H9 (cell line): ENCODE data around the gene PLXNA4. TPM values are rescaled to one million over a fixed set of nuclear protein-coding genes. Genes with fewer than 3 reads are reported as not detected.

Source experiments
- DNase-seq: peaks from one replicate; pipeline ENCODE4 v3.0.0-alpha.2; 2017
- H2AFZ ChIP-seq: one replicate; pipeline ENCODE4 v1.6.1; 2013; ENCODE audit warnings: mild to moderate bottlenecking, low read length, control low read depth, moderate library complexity
- H2AK5ac ChIP-seq: 2 replicates; pipeline ENCODE4 v1.6.1; 2013; ENCODE audit warnings: low read length, control low read depth, mixed read lengths; ENCODE audit not compliant: insufficient read length
- H2BK120ac ChIP-seq: one replicate; pipeline ENCODE4 v1.6.1; 2013; ENCODE audit warnings: low read depth, mild to moderate bottlenecking, low read length, control low read depth, inconsistent platforms; ENCODE audit not compliant: poor library complexity, severe bottlenecking
- H2BK12ac ChIP-seq: 2 replicates; pipeline ENCODE4 v1.6.1; 2013; ENCODE audit warnings: low read length, control low read depth, mixed read lengths, low read depth; ENCODE audit not compliant: insufficient read length
- H2BK15ac ChIP-seq: 2 replicates; pipeline ENCODE4 v1.6.1; 2013; ENCODE audit warnings: low read depth, low read length, control low read depth
- H2BK20ac ChIP-seq: one replicate; pipeline ENCODE4 v1.6.1; 2013; ENCODE audit warnings: low read depth, mild to moderate bottlenecking, low read length, control low read depth, inconsistent platforms; ENCODE audit not compliant: poor library complexity, severe bottlenecking
- H2BK5ac ChIP-seq: 2 replicates; pipeline ENCODE4 v1.6.1; 2013; ENCODE audit warnings: low read length, control low read depth, mixed read lengths; ENCODE audit not compliant: insufficient read length
- H3K14ac ChIP-seq: 2 replicates; pipeline ENCODE4 v1.6.1; 2013; ENCODE audit warnings: low read length, control low read depth; ENCODE audit not compliant: insufficient read depth
- H3K18ac ChIP-seq: 2 replicates; pipeline ENCODE4 v1.6.1; 2013; ENCODE audit warnings: low read depth, mild to moderate bottlenecking, mixed read lengths, low read length, control low read depth; ENCODE audit not compliant: insufficient read length
- H3K23ac ChIP-seq: 2 replicates; pipeline ENCODE4 v1.6.1; 2013; ENCODE audit warnings: low read length, control low read depth, mixed read lengths, low read depth; ENCODE audit not compliant: insufficient read length
- H3K23me2 ChIP-seq: 2 replicates; pipeline ENCODE4 v1.6.1; 2013; ENCODE audit warnings: low read depth, mild to moderate bottlenecking, mixed read lengths, low read length, control low read depth; ENCODE audit not compliant: insufficient read length, poor library complexity, severe bottlenecking
- H3K27ac ChIP-seq: 2 replicates; pipeline ENCODE4 v1.5.1; 2013; ENCODE audit warnings: low read length, control low read depth, mixed read lengths, low read depth; ENCODE audit not compliant: insufficient read length
- H3K27me3 ChIP-seq: 2 replicates; pipeline ENCODE4 v1.6.1; 2013; ENCODE audit warnings: low read length, control low read depth, inconsistent platforms; ENCODE audit not compliant: insufficient read depth
- H3K4ac ChIP-seq: 2 replicates; pipeline ENCODE4 v1.6.1; 2013; ENCODE audit warnings: low read depth, mild to moderate bottlenecking, control low read depth, inconsistent platforms, low read length, moderate library complexity
- H3K4me1 ChIP-seq: 2 replicates; pipeline ENCODE4 v1.6.1; 2013; ENCODE audit warnings: low read length, control low read depth, inconsistent platforms; ENCODE audit not compliant: insufficient read depth
- H3K4me2 ChIP-seq: 2 replicates; pipeline ENCODE4 v1.6.1; 2013; ENCODE audit warnings: low read length, control low read depth, mixed read lengths; ENCODE audit not compliant: insufficient read length, insufficient read depth
- H3K56ac ChIP-seq: 2 replicates; pipeline ENCODE4 v1.6.1; 2013; ENCODE audit warnings: low read depth, mild to moderate bottlenecking, mixed read lengths, low read length, control low read depth; ENCODE audit not compliant: insufficient read length
- H3K79me1 ChIP-seq: 2 replicates; pipeline ENCODE4 v1.6.1; 2013; ENCODE audit warnings: low read depth, mild to moderate bottlenecking, moderate library complexity, low read length, control low read depth, inconsistent platforms; ENCODE audit not compliant: insufficient read depth, poor library complexity, severe bottlenecking
- H3K79me2 ChIP-seq: 2 replicates; pipeline ENCODE4 v1.6.1; 2013; ENCODE audit warnings: low read length, control low read depth, inconsistent platforms; ENCODE audit not compliant: insufficient read depth
- H3K9ac ChIP-seq: 2 replicates; pipeline ENCODE4 v1.6.1; 2013; ENCODE audit warnings: low read length, control low read depth, mixed read lengths; ENCODE audit not compliant: insufficient read length; ENCODE audit errors: extremely low read depth
- H3K9me3 ChIP-seq: one replicate; pipeline ENCODE4 v1.6.1; 2013; ENCODE audit warnings: low read depth, low read length, inconsistent platforms; ENCODE audit not compliant: control insufficient read depth
- H3T11ph ChIP-seq: one replicate; pipeline ENCODE4 v1.6.1; 2013; ENCODE audit warnings: mild to moderate bottlenecking, low read length, control low read depth, inconsistent platforms
- H4K20me1 ChIP-seq: one replicate; pipeline ENCODE4 v1.6.1; 2013; ENCODE audit not compliant: control insufficient read depth, insufficient read length, insufficient read depth
- H4K5ac ChIP-seq: 2 replicates; pipeline ENCODE4 v1.6.1; 2013; ENCODE audit warnings: low read depth, mild to moderate bottlenecking, mixed read lengths, low read length, control low read depth; ENCODE audit not compliant: insufficient read length
- H4K8ac ChIP-seq: replicated peaks from 2 replicates; pipeline ENCODE4 v1.6.1; 2013; ENCODE audit warnings: low read length, control low read depth, mixed read lengths, low read depth; ENCODE audit not compliant: insufficient read length
- H4K91ac ChIP-seq: 2 replicates; pipeline ENCODE4 v1.6.1; 2013; ENCODE audit warnings: low read depth, mild to moderate bottlenecking, moderate library complexity, mixed read lengths, low read length, control low read depth; ENCODE audit not compliant: insufficient read length
- H3K27ac Mint-ChIP-seq, 3 experiments: 2 replicates in 2 of 3; 3 replicates in 1 of 3; pipeline ENCODE4 v1.8.0; 2020 to 2021; ENCODE audit warnings: mixed read lengths in 3 of 3, mild to moderate bottlenecking in 1 of 3, moderate library complexity in 1 of 3
- H3K27me3 Mint-ChIP-seq: 2 replicates; pipeline ENCODE4 v1.8.0; 2021; ENCODE audit warnings: low read depth, mild to moderate bottlenecking, moderate library complexity, mixed read lengths
- H3K36me3 Mint-ChIP-seq, 3 experiments: 2 replicates in 2 of 3; 3 replicates in 1 of 3; pipeline ENCODE4 v1.8.0; 2020 to 2021; ENCODE audit warnings: low read depth in 3 of 3, mixed read lengths in 3 of 3; ENCODE audit not compliant: insufficient read depth in 1 of 3
- H3K4me1 Mint-ChIP-seq, 2 experiments: 2 replicates each; pipeline ENCODE4 v1.8.0; 2020; ENCODE audit warnings: mixed read lengths in 2 of 2
- H3K4me3 Mint-ChIP-seq, 2 experiments: 2 replicates in 1 of 2; 3 replicates in 1 of 2; pipeline ENCODE4 v1.8.0; 2020 to 2021; ENCODE audit warnings: mild to moderate bottlenecking in 2 of 2, mixed read lengths in 2 of 2, moderate library complexity in 1 of 2
- H3K9me3 Mint-ChIP-seq, 2 experiments: 2 replicates in 1 of 2; 3 replicates in 1 of 2; pipeline ENCODE4 v1.8.0; 2020; ENCODE audit warnings: mild to moderate bottlenecking in 2 of 2, mixed read lengths in 2 of 2, moderate library complexity in 1 of 2
- WGBS: extraction: QIAGEN DNeasy Blood & Tissue Kit; methylation state at CpG from one replicate; pipeline ENCODE4 v1.1.7; 2013; ENCODE audit warnings: missing lambda C conversion rate, low lambda C conversion rate, mixed read lengths; ENCODE audit not compliant: insufficient read length; ENCODE audit errors: extremely low coverage; 5-methylcytosine and 5-hydroxymethylcytosine counted together
- total RNA-seq: library from RNA; stranded (reverse); gene quantifications from 2 replicates; pipeline ENCODE4 v1.2.1, GENCODE V29; 2021
- TF ChIP-seq, protein P1 (sequence below): fragments of 200-600 bp; sonication (generic); conservative IDR thresholded peaks from 3 replicates; pipeline ENCODE4 v1.8.0; 2021; ENCODE audit warnings: antibody characterized with exemption, mild to moderate bottlenecking

Gene PLXNA4
- total RNA-seq, 1 experiment from 2014 or later = 0.35 TPM

DNA sequence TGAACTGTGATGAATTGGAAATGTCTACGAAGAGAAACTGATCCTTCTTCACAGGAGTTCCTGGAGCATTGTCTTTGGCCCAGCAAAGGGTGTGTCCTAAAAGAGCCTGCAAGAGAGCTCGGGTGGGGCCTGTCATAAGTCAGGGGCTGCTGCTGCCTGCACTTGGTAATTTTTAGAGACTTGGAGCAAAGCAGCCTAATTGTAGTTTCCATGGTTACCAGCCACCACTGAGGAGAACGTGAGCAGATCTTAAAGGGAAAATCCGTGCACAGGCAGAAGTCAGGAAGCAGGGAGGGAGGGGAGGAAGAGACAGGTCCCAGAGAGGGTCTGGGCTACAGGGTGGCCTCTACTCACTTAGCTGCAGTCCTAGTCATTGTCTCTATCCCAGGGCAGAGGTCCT is 463.6 kb downstream of the PLXNA4 start:
- H3K79me1 ChIP-seq = no peaks in the 10 kb centered on the region
- H3K18ac ChIP-seq = no peak overlapping the region
- no peak overlapping the region for H3K4ac ChIP-seq
- TF ChIP-seq, protein P1, sequence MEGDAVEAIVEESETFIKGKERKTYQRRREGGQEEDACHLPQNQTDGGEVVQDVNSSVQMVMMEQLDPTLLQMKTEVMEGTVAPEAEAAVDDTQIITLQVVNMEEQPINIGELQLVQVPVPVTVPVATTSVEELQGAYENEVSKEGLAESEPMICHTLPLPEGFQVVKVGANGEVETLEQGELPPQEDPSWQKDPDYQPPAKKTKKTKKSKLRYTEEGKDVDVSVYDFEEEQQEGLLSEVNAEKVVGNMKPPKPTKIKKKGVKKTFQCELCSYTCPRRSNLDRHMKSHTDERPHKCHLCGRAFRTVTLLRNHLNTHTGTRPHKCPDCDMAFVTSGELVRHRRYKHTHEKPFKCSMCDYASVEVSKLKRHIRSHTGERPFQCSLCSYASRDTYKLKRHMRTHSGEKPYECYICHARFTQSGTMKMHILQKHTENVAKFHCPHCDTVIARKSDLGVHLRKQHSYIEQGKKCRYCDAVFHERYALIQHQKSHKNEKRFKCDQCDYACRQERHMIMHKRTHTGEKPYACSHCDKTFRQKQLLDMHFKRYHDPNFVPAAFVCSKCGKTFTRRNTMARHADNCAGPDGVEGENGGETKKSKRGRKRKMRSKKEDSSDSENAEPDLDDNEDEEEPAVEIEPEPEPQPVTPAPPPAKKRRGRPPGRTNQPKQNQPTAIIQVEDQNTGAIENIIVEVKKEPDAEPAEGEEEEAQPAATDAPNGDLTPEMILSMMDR = no peak
- no CpG with 5 or more reads among the region's 4 CpGs for whole genome bisulfite sequencing
- H3K27ac ChIP-seq = no peak overlapping the region
- no peak overlapping the region for H2BK15ac ChIP-seq
- H4K8ac ChIP-seq = no peak overlapping the region
- H2BK120ac ChIP-seq = no peak overlapping the region
- no peaks in the 10 kb centered on the region; the same call in 1 of the 2 replicates for H3K27me3 Mint-ChIP-seq
- H3K4me1 Mint-ChIP-seq = peaks cover 22 to 23% of the 10 kb centered on the region in 2 experiments
- H2BK20ac ChIP-seq = no peak overlapping the region
- H3K9me3 ChIP-seq = no peaks in the 10 kb centered on the region
- no peaks in the 10 kb centered on the region; a peak in 1 of 7 replicates for H3K36me3 Mint-ChIP-seq
- no peaks in the 10 kb centered on the region for H3K9me3 Mint-ChIP-seq
- no peaks in the 10 kb centered on the region for H3K79me2 ChIP-seq
- no peak overlapping the region for H2AFZ ChIP-seq
- no peak overlapping the region for H4K5ac ChIP-seq
- no peak overlapping the region for H3K23ac ChIP-seq
- H2BK5ac ChIP-seq = no peak overlapping the region
- H3K23me2 ChIP-seq = no peaks in the 10 kb centered on the region
- no peak overlapping the region for H2BK12ac ChIP-seq
- no peak overlapping the region for H4K91ac ChIP-seq
- peaks cover 5% of the 10 kb centered on the region; the same call in 1 of the 2 replicates for H3K4me1 ChIP-seq
- H3K4me3 Mint-ChIP-seq = no peak overlapping the region
- no peak overlapping the region for H3K4me2 ChIP-seq
- no peak overlapping the region for H2AK5ac ChIP-seq
- H3K9ac ChIP-seq = no peak overlapping the region
- DNase-seq = no peak
- H3K27me3 ChIP-seq = no peaks in the 10 kb centered on the region
- H3K14ac ChIP-seq = no peak overlapping the region
- H3T11ph ChIP-seq = no peak overlapping the region
- no peak overlapping the region for H3K56ac ChIP-seq
- H3K27ac Mint-ChIP-seq = no peak overlapping the region
- no peaks in the 10 kb centered on the region for H4K20me1 ChIP-seq
